HPDE6-E6E7 (cell line): ENCODE data around the gene DGKG.

Experiments
- DNase-seq: peaks from one replicate; pipeline ENCODE4 v3.0.0; 2011; ENCODE audit warnings: missing footprints; ENCODE audit errors: extremely low spot score

Gene DGKG

DNA sequence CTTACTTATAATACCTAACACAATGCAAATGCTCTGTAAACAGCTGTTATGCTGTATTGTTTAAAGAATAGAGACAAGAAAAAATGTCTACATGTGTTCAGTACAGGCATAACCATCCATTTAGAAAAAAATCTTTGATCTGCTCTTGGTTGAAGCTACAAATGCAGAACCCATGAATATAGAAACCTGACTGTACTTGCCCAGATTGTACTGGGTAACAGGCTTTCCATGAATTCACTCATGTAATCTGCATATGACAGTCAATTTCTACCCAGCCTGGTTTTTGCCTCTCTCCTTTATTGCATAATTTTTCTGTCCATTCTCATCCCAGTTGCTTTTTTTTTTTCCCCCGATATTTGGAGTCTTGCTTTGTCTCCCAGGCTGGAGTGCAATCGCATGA is 190.5 kb downstream of the DGKG start:
- no peak for DNase-seq

DNA sequence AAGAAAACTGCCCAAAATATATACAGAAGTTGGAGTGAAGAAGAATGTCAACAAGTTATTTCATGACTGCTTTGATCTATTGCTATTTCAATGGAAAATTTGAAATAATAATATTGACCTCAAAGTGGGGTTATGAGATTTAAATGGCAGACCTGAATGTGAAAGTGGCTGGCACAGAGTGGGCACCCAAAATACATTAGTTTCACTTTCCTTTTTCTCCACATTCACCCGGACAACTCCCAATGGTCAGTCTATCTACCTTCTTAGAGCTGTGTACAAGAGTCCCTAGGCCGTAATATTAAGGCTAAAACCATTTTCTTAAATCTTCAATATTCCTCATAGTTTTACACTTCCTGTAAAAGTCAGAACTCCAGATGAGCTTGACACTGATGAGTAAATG is 191.5 kb downstream of the DGKG start:
- DNase-seq: no peak

DNA sequence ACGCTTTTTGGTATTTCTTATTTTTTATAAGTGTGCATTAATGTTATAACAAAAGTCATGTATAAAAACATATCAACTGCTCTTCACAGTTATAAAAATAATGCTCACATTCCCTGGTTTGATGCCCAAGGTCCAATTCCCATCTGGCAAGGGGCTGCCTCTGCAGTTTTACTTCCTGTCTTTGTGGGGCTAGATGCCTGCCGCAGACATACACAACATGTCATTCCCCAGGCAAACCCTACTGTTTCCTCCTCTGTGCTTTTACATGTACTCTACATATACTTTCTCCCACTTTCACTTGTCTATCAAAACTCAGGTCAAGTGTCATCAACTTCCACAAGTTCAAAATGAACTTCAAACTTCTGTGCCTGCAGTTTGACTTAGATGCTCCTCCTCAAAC is 192.7 kb downstream of the DGKG start:
- no peak for DNase-seq

DNA sequence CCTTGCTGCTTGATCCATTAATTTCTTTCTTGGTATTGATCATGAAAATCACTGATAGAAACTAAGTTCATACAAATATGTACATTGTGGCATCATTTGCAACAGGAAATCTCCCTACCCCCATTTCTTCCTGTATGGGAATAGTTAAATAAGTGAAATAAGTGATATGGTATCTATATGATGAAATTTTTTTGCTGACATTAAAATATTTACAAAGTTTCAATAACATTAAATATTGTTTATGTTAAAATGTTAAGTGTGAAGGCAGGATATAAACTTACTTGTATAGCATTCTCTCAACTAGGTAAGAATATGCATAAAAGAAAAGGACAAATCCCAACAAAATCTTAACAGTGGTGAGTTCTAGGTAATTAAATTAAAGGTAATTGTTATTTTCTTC is 193.1 kb downstream of the DGKG start:
- DNase-seq: no peak

DNA sequence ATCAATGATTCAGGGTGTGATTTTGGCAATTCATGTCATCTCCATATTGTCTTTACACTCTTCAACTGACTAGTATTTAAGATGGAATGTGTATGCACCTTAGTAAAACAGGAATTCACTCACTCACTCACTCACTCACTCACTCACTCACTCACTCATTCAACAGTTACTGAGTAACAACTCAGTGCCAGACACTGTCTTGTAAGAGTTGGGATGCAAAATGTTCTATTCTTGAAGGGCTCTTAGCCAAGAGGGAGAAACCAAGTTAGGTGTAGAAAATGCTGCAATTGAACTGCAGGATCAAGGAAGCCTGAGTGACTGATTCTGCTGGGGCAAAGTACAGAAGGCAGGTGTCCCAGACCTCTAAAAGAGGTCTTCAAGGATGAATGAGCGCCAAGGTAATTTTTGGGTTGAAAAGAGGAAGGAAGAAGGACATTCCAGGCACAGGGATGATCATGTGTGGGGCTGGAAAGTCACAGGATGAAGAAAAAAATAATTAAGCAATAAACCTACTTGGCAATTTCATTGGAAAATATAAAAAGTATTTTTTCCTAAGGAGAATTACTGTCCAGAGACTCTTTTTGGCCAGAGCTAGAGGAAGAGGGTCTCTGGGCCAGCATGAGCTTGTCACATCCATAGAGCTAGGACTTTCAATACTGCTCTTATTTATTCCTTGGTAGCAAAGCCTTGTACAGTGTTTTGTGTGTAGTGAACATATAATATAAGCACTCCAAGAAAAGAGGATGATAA is 194.2 kb downstream of the DGKG start:
- DNase-seq: no peak

DNA sequence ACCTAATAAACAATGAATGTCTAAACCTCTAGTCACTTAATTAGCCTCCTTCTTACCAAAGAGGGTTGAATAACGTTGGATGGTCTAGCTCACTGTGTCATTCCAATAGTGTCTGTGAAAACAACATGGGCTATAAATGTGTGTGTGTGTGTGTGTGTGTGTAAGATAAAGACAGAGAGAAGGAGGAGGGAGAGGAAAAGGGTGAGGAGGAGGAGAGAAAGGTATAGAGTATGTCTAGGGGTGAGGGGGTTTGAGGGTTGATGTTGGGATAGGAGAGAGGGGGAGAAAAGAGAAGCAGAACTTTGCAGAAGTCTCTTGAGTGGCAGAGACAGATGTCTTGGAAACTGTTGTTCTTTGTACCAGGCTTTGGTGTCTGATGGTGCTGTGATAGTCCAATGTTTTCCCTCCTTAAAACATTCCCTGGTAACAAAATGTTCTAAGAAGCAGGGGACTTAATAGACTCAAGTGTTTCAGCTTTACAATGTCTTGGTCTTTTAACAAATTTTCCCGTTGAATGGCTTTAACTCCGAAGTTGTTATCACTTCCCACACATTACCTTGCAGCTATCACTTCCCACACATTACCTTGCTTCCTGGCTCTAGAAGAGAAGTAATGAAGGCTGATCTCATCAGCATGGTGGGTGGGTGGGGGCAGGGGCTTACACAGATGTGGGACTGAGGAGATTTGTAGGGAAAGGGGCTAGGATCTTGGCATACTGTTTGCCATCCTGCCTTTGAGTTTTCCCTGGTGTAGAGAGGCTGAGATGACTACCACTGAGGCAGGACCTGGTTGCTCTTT is 195.3 kb downstream of the DGKG start:
- no peak for DNase-seq

DNA sequence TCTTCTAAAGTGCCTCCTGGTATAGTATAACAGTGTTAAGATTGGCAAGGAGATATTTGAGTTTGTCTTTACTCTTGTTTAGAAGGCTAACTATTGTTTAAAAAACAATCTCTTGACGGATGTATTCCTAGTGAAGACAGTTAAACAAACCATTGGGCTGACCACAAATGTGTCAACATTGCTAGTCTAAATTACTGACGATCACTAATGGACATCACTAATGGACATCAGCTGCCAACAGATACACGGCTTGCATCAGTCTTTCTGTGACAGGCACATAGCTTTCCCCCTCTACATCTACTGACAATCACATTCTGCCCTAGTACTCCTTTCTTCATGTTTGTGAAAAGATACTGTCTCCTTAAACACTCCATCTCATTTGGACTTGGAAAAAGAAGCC is 196.0 kb downstream of the DGKG start:
- no peak for DNase-seq

DNA sequence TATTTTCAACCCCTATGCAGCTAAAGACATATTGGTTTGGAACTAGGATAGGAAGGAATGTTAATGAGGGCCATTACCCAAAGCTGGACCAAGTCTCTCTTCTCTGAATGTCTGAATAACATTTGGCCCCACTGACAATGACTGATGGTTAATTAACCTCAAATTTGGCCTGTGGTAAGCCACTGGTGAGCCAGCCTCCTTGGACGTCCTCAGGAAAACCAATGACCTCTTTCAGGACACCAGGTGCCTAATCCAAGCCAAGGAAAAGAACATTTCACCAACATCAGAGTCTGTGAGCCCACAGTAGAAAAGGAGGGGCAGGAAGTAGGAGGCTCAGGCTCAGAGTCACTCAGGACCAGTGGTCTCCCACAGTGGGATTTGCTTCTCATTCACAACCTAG is 196.7 kb downstream of the DGKG start:
- no peak for DNase-seq

DNA sequence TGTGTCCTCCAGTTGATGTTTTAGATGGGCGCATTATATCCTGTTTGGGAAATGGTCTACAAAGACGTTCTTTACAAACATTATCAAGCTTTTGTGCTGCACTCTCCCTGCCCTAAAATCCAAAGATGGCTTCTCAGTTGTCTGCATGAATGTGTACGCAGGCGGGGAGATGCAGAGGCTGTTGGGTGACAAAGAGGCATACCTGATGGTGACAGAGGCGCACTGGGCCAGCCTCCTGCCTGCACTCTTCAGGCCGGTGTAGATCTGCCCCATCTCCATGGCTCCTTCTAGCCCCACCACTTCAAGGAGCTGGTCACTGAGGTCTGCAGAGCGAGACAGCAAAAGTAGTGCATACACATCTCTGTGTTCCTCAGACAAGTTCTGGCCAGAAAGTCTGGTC is 197.3 kb downstream of the DGKG start:
- DNase-seq: no peak

DNA sequence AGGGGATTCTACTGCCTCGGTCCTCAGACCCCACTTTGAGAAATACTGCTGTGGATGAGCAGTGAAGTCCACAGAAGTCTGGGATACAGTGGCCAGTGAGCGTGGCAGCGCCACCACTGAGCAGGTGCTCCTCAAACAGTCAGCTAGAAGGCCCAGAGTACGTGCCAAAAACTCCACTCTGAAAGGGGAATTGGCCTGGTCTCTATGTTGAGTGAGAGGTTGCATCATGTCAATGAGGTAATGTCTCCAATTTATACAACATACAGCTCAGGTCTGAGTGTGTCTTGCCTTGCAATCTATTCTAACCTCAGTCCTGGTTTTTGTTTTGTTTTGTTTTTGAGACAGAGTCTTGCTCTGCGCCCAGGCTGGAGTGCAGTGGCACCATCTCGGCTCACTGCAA is 199.8 kb downstream of the DGKG start:
- no peak for DNase-seq

DNA sequence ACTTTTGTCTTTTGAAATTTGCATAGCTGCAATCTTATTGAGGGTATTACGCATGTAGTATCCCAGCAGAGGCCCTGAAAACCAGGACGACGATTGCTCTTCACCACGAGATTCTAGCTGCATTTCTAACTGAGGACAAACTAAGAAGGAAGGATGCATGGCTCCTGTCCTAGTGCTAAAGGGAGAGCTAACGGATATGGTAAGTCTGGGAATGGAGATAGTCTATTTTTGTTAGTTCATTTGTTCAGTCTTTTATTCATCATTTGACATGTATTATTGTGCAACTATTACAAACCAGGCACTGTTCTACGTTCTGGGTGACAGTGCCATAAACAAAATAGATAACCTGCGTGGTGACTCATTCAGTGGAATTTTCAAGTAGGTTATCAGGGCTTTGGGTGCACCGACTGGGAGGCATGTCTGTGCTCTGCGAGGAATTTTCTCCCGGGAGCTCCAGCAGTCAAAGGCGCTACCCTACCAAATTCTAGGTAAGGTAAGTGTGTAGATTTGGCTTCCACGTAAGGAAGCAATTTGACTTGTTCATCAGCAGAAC is 201.3 kb downstream of the DGKG start:
- no peak for DNase-seq

DNA sequence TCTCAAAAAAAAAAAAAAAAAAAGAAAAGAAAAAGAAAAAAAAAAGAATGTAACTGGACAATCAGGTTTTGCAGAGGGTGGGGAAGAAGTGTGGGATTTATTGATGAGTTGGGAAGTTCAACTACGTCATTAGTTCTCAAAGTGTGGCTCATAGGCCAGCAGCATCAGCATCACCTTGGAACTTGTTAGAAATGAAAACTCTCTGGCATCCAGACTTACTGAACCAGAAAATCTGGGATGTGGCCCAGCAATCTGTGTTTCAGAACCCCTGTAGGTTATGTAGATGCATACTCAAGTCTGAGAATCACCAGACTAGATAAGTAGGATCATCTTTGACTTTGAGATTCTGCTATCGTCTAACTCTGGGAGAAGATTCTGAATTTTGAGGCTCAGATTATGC is 207.4 kb downstream of the DGKG start:
- DNase-seq: no peak

DNA sequence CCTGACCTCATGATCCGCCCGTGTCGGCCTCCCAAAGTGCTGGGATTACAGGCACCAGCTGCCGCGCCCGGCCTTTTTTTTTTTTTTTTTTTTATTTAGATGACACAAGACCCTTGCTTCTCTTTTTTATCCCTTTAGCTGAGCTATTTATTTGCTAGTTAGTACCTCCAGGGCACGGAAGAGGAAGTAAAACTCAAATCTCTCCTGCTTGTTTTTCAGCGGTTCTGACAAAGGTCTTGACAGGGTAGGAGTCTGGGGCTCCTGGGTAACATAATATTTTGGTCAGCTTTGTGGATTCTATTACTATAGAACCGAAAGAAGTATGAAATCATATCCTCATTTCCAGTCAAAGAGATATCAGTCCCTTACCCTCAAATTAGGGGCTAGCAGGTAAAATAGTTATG is 209.1 kb downstream of the DGKG start:
- DNase-seq: no peak

DNA sequence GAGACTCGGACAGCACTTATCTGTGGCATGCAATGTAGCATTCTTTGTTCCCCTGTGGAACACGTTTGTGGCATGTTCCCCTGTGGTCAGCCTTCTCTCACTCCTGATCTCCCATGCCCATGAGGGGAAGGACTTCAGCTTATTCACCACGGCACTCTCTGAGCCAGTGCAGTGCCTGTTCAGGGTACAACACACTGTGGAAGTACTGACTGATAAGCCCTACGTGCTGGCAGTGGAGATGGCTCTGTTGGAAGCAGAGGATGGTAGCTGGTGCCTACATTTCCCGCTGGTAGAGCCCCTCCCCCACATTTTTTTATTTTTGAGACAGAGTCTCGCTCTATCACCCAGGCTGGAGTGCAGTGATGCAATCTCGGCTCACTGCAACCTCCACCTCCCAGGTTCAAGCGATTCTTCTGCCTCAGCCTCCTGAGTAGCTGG is 209.7 kb downstream of the DGKG start:
- DNase-seq: no peak

DNA sequence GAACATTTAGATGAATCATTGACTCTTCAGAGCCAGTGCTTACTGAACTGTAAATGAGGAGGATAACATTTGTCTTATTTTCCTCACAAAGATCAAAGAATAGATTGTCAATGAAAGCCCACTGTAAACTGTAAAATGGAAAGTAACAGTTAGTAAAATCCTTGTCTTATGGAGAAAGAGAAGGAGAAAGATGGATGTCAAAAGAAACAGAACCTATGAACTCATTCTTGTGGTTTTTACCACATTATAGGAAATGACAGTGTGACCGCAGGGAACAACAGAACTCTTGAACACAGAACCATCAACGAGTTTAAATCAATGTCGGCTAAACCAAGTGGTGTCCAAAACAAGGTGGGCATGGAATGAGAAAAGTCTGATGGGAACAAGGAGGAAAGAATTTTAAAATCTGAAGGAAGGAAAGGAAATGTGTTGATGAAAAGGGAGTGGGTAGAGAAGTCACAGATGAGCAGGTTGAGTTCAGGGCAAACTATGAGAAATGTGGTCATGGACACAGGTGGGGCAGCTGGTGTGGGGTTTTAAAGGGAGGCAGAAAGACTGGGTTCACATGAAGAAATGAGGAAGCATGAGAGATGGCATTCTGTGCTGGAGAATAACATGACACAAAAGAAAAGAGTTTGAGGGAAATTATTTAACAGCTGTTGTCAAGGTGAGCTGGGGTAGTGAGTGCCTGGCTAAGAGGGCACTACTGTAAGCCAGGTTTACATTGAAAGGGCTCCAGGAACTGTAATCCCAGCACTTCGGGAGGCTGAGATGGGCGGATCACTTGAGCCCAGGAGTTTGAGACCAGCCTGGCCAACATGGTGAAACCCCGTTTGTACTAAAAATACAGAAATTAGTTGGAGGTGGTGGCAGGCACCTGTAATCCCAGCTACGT is 210.7 kb downstream of the DGKG start:
- DNase-seq: no peak

DNA sequence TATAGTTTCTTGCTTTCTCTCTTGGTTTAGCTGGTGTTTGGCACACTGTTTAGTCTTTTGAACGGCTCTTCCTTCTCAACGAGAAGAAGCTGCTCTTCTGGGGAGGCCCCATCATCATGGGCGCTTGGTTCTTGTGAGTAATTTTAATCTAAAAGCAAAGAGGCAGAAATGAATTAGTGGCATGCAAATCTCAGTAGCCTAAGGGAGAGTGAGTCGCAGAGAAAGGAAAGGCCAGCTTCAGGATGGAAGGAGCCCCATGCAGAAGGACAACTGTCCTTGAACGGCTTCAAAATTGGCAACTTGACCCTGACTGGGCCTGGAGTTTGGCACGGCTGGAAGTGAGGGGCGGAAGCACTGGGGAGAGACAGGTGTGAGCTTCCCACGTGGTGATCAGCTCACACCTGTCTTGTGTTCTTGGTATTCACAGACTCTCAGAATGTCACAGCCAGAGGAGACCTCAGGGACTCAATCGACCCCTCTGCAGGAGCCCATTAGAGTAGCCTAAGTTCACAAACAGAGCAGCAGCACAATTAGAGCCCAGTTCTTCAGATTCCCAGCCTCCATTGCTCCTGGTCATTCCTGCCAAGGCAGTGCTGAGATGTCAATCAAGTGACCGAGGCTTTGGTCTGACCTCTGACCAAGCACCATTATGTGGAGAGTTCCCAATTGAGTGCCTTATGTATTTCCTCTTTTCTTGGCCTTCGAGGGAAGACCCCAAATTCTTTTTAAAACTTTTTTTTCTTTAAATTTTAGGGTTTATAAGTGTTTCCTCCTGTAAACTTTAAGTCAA is 211.8 kb downstream of the DGKG start:
- no peak for DNase-seq

DNA sequence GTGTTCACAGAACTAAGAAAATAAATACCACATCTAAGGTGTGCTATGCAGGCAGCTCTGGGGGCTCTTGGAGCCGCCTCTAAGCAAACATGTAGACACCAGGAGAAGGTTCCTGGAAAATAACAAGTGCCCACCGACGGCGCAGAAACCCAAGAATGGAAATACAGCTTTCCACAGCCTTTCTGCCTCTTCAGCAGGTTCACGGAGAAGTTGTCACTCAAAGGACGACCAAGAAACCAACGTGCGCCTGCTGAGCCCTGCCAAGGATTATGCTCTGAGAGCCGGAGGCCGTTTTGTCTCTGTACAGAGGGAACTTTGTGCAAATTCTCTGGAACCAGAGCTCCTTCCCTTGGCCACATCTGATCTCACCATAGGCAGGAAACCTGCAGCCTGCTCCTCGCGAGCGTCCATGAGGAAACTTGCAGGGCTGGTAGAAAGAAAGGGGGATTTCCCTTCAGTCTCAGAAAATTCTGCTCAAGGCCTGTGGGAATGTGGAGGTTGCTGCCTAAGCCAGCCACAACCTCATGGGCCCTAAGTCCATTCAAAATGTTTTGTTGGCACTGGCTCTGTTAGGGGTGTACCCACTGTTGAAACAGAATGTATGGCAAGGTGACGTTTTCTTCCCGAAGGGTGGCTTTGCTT is 212.6 kb downstream of the DGKG start:
- DNase-seq: no peak

DNA sequence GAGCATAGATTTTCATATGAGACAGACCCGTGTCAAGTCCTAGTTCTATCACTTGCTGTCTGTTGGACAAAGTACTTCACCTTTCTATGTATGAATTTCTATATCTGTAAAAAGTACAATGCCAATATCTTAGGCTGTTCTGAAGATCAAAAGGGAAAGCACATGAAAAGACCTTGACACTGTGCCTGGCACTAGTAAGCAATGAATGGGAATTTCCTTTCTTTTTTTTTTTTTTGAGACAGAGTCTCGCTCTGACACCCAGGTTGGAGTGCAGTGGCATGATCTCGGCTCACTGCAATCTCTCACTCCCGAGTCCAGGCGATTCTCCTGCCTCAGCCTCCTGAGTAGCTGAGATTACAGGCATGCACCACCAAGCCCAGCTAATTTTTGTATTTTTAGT is 217.8 kb downstream of the DGKG start:
- no peak for DNase-seq

DNA sequence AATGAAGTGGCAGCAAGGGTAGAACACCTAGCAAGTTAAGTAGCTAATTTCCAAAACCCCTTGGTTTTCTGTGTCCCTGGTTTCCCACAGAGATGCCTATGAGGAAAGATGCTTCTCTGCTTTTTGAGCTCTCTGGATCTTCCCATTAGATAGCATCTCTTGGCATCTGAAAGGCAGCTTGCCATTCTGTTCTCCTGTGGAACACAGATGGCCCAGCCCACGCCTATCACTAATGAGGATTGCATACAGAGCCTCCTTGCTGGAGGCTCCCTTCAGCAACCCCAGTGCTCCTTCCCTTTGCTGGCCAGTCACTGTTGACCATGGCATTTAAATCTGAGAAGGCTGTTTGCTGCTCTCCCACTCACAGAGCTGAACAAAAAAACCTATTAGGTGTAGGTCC is 218.8 kb downstream of the DGKG start:
- no peak for DNase-seq

DNA sequence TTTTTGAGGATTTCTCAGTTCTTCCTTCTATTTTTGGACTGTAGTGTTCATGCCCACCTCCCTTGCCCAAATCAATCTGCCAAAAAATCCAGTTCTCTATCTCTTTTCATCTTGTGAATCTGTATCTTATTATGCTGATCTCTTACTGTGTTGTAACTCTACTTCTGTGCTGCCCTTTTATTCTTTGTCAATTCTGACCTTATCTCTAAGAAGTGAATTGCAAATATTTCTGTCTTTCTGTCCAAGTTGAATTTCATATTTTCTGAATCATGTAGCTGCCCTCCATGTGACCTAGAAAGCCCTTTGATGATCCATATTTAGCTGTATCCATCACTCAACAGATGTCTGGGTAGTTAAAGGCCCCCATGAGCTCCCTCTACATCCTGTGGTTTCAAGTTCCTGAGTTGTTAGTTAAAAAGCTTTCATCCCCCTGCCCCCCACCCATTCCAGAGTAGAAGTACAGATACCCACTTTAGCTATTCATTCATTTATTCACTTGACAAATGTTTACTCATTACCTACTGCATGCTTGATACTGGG is 219.6 kb downstream of the DGKG start:
- no peak for DNase-seq
